Stimulated activated CD4-positive, alpha-beta T cell treated with anti-CD3 and anti-CD28 coated beads, Interleukin-1b, Interleukin-23, amount 100 ng/mL, for 24 hours (primary cell): Measurements from ENCODE around the gene TAMALIN.

Source experiments
- DNase-seq, 4 experiments: peaks; one replicate each; pipeline ENCODE4 v3.0.0-alpha.2; 2020; ENCODE audit warnings: low read depth in 4 of 4, low spot score in 1 of 4

TAMALIN gene

DNA sequence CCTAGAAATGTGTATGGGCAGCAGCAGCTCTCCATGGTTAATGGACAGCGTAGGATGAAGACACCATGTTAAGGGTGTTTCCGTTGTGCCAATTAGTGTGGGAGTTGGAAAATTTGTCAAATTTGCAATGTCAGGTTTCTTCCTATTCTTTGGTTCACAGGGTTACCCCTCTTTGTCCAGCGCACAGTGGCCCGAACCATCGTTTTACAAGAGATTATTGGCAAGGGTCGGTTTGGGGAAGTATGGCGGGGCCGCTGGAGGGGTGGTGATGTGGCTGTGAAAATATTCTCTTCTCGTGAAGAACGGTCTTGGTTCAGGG is 26.0 kb upstream of the TAMALIN start:
- DNase-seq: no peak

DNA sequence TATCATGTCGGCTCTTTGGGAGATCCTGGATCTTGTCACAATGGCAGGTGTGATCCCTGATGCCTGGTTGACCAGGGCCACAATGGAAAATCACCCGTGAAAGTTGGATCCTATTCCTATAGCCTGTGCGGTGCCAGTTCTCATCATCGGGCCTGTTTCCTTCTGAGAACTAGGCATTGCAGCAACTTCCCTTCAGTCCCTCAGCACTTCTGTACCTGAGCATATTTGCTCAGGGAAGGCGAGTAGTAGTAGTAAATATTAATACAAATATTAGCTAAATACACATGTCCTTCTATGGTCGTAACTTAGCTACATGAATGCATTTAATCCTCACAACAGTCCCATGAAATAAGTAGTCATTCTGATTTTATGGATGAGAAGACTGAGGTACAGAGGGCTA is 22.1 kb upstream of the TAMALIN start:
- no peak for DNase-seq

DNA sequence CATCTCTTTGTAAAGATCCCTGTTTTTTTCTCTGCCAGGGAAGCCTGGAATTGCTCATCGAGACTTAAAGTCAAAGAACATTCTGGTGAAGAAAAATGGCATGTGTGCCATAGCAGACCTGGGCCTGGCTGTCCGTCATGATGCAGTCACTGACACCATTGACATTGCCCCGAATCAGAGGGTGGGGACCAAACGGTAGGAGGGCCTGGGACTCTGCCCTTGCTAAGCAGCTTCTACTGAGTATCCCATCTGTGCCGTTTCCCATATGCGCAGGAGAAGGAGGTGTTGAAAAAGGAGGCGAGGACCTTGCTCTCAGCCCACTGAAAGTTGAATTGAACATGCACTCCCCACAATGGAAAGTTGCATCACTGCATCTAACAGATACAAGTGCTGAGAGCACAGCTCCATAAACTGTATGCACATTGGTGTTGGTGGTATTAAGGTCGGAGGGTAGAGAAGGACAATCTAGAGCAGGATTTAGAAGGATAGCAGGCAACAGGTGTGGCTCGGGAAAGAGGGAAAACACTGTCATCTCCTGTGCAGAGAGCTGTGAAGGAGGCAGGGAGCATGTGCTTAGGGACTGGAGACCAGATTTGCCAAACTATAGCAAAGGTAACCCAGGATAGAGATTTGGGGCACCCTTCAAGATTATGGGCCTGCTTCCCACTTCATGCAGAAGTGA is 21.5 kb upstream of the TAMALIN start:
- DNase-seq: no peak

DNA sequence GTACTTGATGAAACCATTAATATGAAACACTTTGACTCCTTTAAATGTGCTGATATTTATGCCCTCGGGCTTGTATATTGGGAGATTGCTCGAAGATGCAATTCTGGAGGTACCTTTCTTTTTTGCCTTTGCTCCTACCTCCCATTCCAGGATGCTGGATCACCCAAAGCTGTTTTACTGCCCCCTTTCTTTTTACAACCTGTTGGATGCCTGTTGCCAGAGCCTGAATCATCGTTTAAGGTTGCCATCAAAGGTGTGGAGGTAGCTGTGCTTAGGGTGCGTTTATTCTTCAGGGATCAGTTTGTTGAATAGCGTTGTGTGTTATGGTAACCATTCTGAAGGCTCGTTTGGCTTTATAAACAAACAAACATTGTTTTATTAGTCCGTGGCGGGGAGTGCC is 19.9 kb upstream of the TAMALIN start:
- no peak for DNase-seq

DNA sequence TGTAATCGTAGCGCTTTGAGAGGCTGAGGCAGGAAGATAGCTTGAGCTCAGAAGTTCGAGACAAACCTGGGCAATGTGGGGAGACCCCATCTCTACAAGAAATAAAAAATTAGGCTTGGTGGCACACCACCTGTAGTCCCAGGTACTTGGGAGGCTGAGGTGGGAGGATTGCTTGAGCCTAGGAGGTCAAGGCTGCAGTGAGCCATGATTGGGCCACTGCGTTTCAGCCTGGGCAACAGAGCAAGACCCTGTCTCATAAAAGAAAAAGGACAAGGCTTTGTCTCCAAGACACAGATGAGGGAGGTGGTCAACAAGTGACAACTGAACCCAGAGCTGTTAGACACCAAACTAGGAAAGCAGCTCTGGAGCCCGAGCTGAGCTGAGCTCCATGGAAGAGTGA is 14.5 kb upstream of the TAMALIN start:
- DNase-seq: no peak

DNA sequence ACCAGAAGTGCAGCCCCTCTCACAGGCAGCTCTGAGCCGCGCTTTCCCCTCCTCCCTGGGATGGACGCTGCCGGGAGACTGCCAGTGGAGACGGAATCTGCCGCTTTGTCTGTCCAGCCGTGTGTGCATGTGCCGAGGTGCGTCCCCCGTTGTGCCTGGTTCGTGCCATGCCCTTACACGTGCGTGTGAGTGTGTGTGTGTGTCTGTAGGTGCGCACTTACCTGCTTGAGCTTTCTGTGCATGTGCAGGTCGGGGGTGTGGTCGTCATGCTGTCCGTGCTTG is 12.3 kb upstream of the TAMALIN start:
- DNase-seq: no peak

DNA sequence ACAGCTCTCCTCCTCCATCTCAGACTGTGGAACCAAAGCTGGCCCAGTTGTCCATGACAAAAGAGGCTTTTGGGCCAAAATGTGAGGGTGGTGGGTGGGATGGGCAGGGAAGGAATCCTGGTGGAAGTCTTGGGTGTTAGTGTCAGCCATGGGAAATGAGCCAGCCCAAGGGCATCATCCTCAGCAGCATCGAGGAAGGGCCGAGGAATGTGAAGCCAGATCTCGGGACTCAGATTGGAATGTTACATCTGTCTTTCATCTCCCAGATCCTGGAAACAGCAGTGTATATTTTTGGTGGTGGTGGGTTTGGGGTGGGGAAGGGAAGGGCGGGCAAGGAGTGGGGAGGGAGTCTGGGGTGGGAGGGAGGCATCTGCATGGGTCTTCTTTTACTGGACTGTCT is 11.8 kb upstream of the TAMALIN start:
- DNase-seq: no peak

DNA sequence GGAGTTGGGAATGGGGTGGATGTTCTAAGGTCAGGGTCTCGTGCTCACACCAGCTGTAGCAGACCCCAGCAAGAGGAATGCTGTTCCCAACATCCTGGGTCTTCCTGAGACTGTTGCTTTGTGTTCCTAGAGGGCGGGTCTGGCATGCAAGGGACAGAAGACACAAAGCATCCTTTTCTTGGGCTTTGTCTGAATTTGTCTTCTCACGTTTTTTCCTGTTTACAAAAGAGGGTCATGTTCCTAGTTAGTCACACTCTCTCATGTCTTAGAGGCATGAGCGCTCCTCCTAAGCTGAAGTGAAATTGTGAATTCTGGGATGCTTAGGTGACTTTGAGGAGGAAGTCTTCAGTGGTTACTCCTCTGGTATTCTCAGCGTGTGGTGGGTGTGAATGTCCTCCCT is 9.6 kb upstream of the TAMALIN start:
- DNase-seq: no peak

DNA sequence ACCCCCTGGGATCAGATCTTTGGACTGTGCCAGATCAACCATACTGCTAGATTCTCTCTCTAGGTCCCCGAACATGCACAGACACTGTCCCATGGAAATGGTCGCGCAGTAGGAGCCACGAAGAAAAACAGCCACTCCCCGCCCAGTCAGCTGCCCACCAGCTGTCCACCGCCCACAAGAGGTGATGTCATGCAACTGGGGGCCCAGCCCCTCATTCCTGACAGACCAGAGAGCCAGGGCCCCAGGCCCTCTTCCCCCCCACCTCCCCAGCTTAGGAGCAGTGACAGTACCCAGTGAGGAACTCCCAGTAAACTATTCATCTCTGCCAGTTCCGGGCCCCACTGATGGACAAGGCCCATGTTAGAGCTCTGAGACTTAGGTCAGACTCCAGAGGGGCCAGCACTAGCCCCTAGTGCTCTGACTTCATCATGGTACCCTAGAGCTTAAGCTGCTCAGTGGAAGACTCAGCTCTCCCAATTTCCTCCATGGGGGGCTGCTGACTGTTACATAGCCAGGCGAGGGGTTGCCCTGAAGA is 3.7 kb upstream of the TAMALIN start:
- no peak for DNase-seq

DNA sequence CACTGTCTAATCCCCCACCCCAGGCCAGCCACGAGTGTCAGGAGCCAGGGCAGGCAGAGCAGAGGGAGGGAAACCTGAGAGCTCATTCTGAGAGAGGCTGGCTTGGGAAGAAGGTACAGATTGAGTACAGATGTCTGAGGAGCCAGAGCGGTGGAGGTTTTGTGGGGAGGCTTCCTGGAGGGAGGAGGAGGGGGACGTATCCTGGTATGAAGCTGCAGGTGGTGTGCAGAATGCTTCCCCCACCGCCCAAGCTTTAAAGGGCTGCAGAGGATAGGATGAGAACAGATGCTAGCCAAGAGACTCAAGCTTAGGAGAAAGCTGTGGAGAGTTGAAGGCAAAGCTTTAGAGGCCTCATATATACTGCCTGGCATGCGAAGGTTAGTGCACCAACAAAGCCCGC is 3.2 kb upstream of the TAMALIN start:
- no peak for DNase-seq

DNA sequence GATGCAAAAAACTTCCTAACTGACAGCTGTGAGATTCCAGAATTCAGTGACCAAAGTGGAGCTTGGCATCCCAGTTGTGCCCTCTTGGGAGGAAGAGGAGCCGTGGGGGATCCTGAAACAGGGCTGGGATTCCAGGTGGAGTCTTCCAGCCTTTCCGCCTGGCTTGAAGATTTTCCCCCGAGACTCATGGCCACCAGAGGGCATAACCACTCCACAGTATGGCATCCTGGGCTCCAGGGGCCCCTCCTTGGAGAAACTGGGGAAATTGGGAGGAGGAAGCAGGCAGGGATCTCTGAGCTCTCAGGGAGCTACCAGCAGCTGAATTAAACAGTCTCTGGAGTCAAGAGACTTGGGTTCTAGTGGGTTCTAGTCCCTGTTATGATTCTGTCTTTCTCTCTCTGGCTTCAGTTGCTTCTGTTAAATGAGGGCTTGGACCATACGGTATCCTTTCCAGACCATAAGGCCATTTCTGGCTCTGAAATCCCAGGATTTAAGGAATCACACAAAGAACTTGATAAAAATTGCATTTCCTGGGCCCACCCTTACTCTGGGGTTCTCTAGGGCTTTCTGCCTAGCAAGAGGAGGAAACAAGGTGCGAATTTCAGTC is 2.6 kb upstream of the TAMALIN start:
- no peak for DNase-seq

DNA sequence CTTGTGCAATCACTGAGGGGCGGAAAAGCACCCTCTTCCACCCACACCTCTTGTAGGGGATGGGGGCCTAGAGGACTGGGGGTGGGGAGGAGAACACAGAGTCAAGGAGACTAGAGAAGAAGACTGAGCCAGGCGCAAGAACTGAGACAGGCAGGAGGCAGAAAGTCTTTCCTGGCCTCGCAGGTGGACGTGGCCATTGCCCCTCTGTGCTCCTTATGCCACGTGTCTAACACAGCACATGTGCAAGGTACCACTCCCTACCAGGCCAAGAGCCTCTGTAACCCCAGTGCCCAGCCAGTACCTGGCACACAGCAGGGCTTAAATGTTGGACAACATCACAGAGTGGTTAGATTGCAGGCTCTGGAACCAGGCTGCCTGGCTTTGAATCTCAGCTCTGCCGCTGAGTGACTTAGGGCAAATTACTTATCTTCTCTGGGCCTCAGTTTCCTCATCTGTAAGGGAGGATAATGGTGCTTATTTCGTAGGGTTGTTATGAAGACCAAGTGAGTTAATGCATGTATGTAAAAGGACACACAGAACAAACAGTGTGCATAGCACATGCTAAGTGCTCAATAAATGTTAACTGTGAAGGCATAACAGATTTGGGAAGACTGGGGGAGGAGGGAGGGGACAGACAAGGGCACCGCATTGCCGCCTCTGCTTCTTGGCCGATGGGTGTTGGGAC is 1.4 kb upstream of the TAMALIN start:
- no peak for DNase-seq

DNA sequence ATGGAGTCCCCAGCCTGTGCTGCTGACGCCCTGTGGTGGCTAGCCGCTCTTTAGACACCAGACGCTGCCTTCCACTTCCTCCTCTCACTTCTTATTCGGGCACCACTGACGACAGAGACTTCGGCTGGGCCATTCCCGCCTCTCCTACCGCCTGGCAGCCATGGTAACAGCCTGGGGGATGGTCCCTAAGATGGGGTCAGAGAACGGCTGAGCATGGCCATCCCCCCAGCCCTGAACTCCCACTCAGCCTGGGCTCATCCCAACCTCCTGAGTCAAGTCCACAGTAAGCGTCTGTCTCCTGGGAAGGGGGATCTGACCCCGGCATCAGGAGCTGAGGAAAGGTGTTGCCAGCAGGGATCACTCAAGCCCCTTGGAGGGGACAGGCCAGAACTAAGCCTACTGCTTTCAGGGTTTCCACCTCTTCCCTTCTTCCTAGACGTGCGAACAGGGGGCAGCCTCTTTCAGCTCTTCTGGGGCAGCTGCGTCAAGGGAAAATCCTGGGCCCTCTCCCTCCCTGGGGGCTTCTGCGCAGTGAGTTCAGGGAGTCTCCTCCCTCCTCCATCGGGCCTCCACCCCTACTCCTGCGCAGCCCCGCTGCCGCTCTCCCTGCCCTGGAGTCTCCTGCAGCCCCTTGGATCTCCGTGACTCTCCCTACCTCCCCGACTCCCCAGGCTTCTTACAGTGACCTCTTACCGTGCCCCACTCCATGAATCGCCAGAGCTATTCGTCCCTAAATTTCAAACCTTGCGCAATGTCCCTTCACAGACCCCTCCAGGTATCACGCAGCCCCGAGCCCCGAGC is 643 bp upstream of the TAMALIN start:
- DNase-seq: no peak

DNA sequence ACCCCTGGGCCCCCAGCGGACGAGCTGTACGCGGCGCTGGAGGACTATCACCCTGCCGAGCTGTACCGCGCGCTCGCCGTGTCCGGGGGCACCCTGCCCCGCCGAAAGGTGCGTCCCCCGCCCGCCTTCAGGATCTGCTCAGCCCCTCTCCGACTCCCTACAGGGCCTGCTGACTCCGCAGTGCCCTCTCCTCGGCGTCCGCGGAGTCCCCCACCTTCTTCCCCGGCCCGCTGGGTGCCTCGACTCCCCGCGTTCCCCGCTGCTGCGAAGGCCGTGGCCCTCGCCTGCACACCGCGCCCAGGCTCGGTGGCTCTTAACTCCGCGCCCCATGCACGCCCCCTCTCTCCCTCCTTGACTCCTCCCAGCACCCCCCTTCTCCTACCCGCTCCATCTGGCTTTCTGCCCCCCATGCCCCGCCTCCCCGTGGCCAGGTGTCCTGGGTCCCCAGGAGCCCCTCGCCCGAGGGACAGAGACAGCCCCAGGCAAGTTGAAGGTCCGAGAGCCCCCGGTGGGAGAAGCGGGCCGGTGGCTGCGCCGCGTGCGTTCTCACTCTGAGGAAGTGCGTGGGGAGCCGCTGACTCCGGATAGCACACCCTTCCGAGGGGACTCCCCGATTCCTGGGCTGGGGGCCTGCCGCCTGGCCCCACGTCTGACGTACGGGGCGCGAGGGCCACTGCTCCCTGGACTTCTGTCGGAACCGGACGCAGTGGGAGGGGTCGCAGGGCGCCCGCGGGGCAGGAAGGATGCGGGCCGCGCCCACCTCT is 594 bp downstream of the TAMALIN start:
- DNase-seq: peak in 1 of 4 experiments; percentile 26

DNA sequence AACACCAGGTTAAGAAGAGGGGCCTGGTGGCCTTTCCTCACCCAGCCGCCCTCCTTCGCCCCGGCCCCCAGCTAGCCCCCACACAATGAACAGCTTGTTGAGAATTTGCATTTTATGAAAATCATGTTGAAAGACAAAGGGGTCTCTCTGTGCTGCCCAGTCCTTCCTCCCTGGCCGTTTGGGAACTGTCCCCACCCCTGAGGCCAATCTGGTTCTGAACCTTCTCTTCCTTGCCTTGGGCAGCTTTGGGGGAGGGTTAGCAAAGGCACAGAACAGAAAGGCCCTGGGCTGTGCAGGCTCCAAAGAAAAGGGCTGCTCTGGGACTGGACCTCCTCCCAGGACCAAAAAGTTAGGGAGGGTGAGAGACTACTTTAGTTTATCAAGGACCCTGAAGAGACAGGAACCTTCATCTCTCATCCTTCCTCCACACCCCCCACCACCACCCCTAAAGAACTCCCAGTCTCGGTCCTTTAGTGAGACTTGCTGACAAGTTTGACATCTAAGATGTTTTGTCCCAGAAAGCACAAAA is 1.3 kb downstream of the TAMALIN start:
- no peak for DNase-seq

DNA sequence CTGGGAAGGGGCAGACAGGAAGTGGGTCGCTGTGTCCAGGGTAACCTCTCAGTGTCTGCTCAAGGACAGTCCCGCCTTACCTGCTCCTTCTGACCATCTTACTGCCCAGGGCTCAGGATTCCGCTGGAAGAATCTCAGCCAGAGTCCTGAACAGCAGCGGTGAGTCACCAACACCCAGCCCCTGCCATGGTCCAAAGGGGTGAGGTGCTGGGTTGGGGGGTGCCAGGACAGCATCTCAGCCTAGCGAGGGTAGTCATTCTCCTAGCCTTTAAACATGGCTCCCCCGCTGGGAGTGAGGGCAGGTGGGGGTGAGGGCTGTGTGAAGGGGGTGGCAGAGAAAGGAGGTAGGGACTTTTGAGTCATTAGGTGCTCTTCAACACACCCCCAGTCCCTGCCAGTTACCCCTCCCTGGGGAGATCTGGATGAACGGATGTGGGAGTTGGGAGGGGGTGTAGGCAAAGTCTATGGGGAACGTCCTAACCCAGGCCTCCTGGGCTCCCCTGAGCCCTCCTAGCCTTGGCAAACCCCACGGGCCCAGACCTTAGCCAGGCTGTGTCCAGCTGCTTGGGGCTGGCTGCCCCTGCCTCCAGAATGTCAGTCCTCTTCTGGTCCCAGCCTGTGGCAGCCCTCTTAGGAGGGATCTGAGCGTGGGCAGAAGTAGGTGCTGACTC is 2.5 kb downstream of the TAMALIN start:
- DNase-seq: no peak

DNA sequence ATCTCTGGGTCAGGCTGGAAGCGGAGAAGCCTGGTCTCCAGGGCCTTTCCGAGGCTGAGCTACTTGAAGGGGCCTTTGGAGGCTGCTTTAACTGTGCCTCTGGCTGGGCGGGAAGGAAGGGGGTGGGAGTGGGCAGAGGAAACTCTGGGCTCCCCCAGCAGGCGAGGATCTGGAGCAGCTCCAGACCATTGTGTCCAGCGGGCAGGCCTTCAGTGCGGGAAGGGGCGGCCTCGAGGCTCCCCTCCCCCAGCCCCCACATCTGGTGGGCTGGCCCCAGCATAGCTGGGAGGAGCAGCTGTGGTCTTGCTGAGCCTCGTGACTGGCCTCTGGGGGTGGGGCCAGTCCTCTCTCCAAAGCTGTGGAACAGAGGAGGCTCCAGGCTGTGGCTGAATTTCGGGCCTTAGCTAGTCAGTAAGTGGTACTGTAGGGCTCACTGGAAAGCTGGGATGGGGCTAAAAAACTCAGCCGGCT is 3.4 kb downstream of the TAMALIN start:
- no peak for DNase-seq

DNA sequence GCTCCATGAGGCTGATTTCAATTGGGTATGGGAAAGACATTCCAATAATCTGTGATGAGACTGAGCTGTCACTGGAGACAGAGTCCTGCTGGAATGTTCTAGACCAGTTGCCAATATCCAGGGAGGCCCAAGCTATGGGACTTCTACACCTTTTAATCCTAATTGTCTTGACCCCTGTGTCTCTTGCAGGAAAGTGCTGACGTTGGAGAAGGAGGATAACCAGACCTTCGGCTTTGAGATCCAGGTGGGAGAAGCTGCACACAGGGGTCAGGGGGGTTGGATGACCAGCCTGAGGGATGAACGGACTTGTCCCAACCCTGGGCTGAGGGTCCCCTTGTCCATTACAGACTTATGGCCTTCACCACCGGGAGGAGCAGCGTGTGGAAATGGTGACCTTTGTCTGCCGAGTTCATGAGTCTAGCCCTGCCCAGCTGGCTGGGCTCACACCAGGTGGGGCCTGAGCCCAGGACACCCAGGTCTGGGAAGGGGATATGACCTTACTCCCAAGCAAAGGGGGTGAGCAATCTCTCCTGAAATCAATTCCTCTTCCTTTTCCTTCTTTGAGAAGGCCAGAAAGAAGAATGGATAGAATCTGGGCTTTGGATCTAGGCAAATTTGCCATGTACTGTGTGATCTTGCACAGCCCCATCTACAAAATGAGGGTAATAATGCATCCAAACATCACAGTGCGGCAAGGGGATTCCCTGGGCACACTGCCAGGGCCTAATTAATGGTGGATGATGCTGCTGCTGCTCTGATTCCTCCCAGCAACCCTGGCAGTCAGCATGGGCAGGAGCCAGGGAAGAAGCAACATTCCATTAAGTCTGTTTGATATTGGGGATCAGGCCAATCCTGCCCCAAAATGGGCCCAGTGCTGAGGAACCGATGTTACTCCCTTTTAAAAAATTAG is 4.2 kb downstream of the TAMALIN start:
- no peak for DNase-seq

DNA sequence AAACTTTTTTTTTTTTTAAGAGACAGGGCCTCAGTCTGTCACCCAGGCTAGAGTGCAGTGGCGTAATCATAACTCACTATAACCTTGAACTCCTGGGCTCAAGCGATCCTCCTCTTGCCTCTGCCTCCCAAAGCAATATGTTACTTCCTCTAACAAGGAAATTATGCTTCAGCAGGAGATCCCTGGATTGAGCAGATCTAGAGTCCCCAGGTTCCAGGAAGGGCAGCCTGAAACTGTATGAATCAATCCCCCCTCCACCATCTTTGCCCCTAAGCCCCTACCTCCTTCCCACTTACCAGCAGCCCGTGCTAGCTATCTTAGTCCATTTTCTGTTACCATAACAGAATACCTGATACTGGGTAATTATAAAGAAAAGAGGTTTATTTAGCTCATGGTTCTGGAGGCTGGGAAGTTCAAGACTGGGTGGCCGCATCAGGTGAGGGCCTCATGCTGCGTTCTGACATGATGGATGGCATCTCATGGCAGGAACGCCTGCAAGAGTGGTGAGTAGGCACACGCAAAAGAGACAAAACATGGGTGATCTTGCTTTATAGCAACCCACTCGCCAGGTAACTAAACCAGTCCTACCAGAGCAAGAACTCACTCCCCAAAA is 5.0 kb downstream of the TAMALIN start:
- DNase-seq: no peak
